Panc1 (cell line): ENCODE results near the gene DIP2C.

Source experiments
- CTCF ChIP-seq: fragments of 450-650 bp; IDR thresholded peaks from 2 replicates; pipeline ENCODE4 v1.5.1; 2017; ENCODE audit warnings: mild to moderate bottlenecking
- POLR2AphosphoS5 ChIP-seq: IDR thresholded peaks from 2 replicates; pipeline ENCODE4 v1.6.1; 2012; ENCODE audit warnings: mild to moderate bottlenecking, low read depth, low read length, moderate library complexity
- REST ChIP-seq, 2 experiments: IDR thresholded peaks; 2 replicates each; pipeline ENCODE4 v1.6.1; 2011 to 2012; ENCODE audit warnings: low read depth in 2 of 2, control low read depth in 1 of 2, low read length in 1 of 2, mild to moderate bottlenecking in 1 of 2, moderate library complexity in 1 of 2; ENCODE audit not compliant: insufficient read depth in 1 of 2
- SIN3A ChIP-seq: IDR thresholded peaks from 2 replicates; pipeline ENCODE4 v1.6.1; 2012; ENCODE audit warnings: low read depth, mild to moderate bottlenecking, low read length, moderate library complexity, borderline replicate concordance; ENCODE audit not compliant: insufficient read depth
- TCF7L2 ChIP-seq: IDR thresholded peaks from 2 replicates; pipeline ENCODE4 v1.6.1; 2011; ENCODE audit warnings: mild to moderate bottlenecking, low read depth, low read length, inconsistent platforms

GRCh38 chr10:572696-573095 is 116.8 kb downstream of the DIP2C start:
- no peak for TF ChIP-seq CTCF
- TF ChIP-seq REST (IDR thresholded peaks at IDR 0.05; ENCODE audit: insufficient read depth in 1 of 2, low read depth in 2 of 2, low read length in 1 of 2), result no peak
- no peak for TF ChIP-seq POLR2AphosphoS5
- no peak for TF ChIP-seq TCF7L2
- no peak for TF ChIP-seq SIN3A
